ENCODE data around the gene ADSL. TPM values are rescaled to one million over a fixed set of nuclear protein-coding genes. Genes with fewer than 3 reads are reported as not detected.

The ADSL gene
- polyA plus RNA-seq, 1 of the 3 experiments (the other 2 are of a cell fraction) = 79.7 TPM

- Histone ChIP-seq H3K4me1 (ENCODE audit: control insufficient read depth in 1 of 2, insufficient read depth in 2 of 2, low read depth in 1 of 2, low read length in 1 of 2) (no peaks in the 10 kb centered on the region), H3K4me3 (ENCODE audit: low read depth in 2 of 2, low read length in 1 of 2) (no peak overlapping the region), H3K36me3 (replicated peaks in 1 of 2; ENCODE audit: control insufficient read depth in 1 of 2, insufficient read depth in 2 of 2, low read length in 1 of 2) (peaks cover 0 to 5% of the 10 kb centered on the region in 2 experiments), H3K9ac (no peak overlapping the region), H3F3A (replicated peaks; ENCODE audit: insufficient read depth) (no peaks in the 10 kb centered on the region), H4K20me1 (ENCODE audit: insufficient read depth) (no peaks in the 10 kb centered on the region), H3K9me3 (no peaks in the 10 kb centered on the region), H3K79me2 (ENCODE audit: insufficient read depth) (peaks cover 30% of the 10 kb centered on the region), H3K27ac (ENCODE audit: low read depth in 2 of 2, low read length in 1 of 2) (no peak overlapping the region; a peak in 1 of 4 replicates), H3K4me2 (no peak overlapping the region), H3K9me2 (no peaks in the 10 kb centered on the region), H2AFZ (ENCODE audit: low read depth) (no peak overlapping the region), H3K27me3 (ENCODE audit: insufficient read depth) (no peaks in the 10 kb centered on the region)
- TF ChIP-seq RCOR1 (IDR thresholded peaks at IDR 0.05; ENCODE audit: low read length) (no peak), USF1 (IDR thresholded peaks at IDR 0.05; ENCODE audit: borderline replicate concordance, low read depth) (no peak), RXRA (IDR thresholded peaks at IDR 0.05; ENCODE audit: borderline replicate concordance, low read depth) (no peak), EZH2phosphoT487 (IDR thresholded peaks at IDR 0.05; ENCODE audit: borderline replicate concordance, low read depth) (no peak), POLR2AphosphoS5 (IDR thresholded peaks at IDR 0.05; ENCODE audit: low read depth, low read length) (no peak), FOSL2 (IDR thresholded peaks at IDR 0.05; ENCODE audit: borderline replicate concordance, low read depth) (no peak)
- TF ChIP-seq, protein P1, sequence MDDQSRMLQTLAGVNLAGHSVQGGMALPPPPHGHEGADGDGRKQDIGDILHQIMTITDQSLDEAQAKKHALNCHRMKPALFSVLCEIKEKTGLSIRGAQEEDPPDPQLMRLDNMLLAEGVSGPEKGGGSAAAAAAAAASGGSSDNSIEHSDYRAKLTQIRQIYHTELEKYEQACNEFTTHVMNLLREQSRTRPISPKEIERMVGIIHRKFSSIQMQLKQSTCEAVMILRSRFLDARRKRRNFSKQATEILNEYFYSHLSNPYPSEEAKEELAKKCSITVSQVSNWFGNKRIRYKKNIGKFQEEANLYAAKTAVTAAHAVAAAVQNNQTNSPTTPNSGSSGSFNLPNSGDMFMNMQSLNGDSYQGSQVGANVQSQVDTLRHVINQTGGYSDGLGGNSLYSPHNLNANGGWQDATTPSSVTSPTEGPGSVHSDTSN (IDR thresholded peaks at IDR 0.05) = no peak
- CTCF ChIA-PET = interaction anchor here (1.1 kb wide), 1 partner anchor 92 kb away, joined by 3 read pairs; no protein-coding TSS in a partner anchor
- WGBS (ENCODE audit: low lambda C conversion rate) = no CpG with 5 or more reads among the region's 2 CpGs
- no peak for DNase-seq
- POLR2A ChIA-PET = no interaction called here
These were observed 86.3 kb downstream of the ADSL start for GRCh38 chr22:40432625-40433024.

DNA sequence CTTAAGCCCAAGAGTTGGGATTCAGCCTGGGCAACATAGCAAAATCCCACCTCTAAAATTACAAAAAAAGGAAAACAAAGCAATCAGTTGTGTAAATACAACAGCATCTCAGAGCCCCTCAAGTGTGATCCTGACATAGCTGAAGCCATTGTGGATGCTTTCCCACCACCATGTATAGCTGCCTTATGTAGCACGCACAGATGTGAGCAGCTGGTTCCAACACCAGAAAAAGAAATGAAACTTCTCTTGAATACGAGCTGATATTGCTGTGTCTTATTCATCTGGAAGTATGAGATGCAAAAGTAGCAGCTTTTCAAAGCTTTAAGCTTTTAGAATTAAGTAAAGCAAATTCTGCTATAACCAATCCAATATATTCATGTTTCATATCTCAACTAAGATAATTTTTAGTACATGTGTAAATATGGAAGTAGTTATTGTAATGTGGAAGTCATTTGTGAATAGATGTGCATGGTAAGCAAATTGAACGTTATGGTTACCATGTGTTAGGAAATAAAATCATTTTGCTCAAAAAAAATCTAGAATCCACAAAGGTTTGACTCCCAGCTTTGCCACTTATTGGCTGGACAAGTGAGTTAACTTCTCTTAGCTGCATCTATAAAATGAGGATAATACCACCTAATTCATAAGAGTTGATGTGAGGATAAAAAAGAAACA, 87.3 kb downstream of the ADSL start:
- Histone ChIP-seq H3K79me2 (ENCODE audit: insufficient read depth) (peaks cover 39% of the 10 kb centered on the region), H3K4me3 (ENCODE audit: low read depth in 2 of 2, low read length in 1 of 2) (no peak overlapping the region), H3K4me2 (no peak overlapping the region), H3K9me3 (no peaks in the 10 kb centered on the region), H3F3A (replicated peaks; ENCODE audit: insufficient read depth) (no peaks in the 10 kb centered on the region), H3K27ac (ENCODE audit: low read depth in 2 of 2, low read length in 1 of 2) (no peak overlapping the region; a peak in 1 of 4 replicates), H3K9ac (no peak overlapping the region), H4K20me1 (ENCODE audit: insufficient read depth) (no peaks in the 10 kb centered on the region), H3K4me1 (ENCODE audit: control insufficient read depth in 1 of 2, insufficient read depth in 2 of 2, low read depth in 1 of 2, low read length in 1 of 2) (no peaks in the 10 kb centered on the region), H3K27me3 (ENCODE audit: insufficient read depth) (no peaks in the 10 kb centered on the region), H2AFZ (ENCODE audit: low read depth) (no peak overlapping the region), H3K36me3 (replicated peaks in 1 of 2; ENCODE audit: control insufficient read depth in 1 of 2, insufficient read depth in 2 of 2, low read length in 1 of 2) (peaks cover 0 to 5% of the 10 kb centered on the region in 2 experiments), H3K9me2 (no peaks in the 10 kb centered on the region)
- POLR2A ChIA-PET = interaction anchor here (0.6 kb wide), 1 partner anchor 196 kb away, joined by 5 read pairs; no protein-coding TSS in a partner anchor
- WGBS (ENCODE audit: low lambda C conversion rate) = 79% methylated on average over 3 of the region's 3 CpGs
- CTCF ChIA-PET = interaction anchor here (0.7 to 1.2 kb wide), 4 partner anchors 38 to 213 kb away, joined by 3 to 4 read pairs (median 3); no protein-coding TSS in a partner anchor
- TF ChIP-seq ELF1 (IDR thresholded peaks at IDR 0.05) (no peak), FOSL2 (IDR thresholded peaks at IDR 0.05; ENCODE audit: borderline replicate concordance, low read depth) (no peak), MEF2A (IDR thresholded peaks at IDR 0.05; ENCODE audit: borderline replicate concordance, low read depth) (no peak), USF1 (IDR thresholded peaks at IDR 0.05; ENCODE audit: borderline replicate concordance, low read depth) (no peak), RXRA (IDR thresholded peaks at IDR 0.05; ENCODE audit: borderline replicate concordance, low read depth) (no peak), TAF1 (IDR thresholded peaks at IDR 0.05; ENCODE audit: borderline replicate concordance, low read depth, low read length) (no peak), RCOR1 (IDR thresholded peaks at IDR 0.05; ENCODE audit: low read length) (no peak), CHD2 (IDR thresholded peaks at IDR 0.05; ENCODE audit: low read length, partially characterized antibody) (no peak)
- TF ChIP-seq, protein P2, sequence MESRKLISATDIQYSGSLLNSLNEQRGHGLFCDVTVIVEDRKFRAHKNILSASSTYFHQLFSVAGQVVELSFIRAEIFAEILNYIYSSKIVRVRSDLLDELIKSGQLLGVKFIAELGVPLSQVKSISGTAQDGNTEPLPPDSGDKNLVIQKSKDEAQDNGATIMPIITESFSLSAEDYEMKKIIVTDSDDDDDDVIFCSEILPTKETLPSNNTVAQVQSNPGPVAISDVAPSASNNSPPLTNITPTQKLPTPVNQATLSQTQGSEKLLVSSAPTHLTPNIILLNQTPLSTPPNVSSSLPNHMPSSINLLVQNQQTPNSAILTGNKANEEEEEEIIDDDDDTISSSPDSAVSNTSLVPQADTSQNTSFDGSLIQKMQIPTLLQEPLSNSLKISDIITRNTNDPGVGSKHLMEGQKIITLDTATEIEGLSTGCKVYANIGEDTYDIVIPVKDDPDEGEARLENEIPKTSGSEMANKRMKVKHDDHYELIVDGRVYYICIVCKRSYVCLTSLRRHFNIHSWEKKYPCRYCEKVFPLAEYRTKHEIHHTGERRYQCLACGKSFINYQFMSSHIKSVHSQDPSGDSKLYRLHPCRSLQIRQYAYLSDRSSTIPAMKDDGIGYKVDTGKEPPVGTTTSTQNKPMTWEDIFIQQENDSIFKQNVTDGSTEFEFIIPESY (IDR thresholded peaks at IDR 0.05; ENCODE audit: borderline replicate concordance, low read depth) = no peak
- no peak for DNase-seq

Data from SK-N-SH (cell line).